C1 segment of cervical spinal cord (tissue), 14 donors: ENCODE measurements around the gene AGBL4.

ENCODE experiments used
- DNase-seq, 14 donors: peaks; one replicate each; lab custom pipeline; 2025; lab: John Stamatoyannopoulos, UW

Gene AGBL4

DNA sequence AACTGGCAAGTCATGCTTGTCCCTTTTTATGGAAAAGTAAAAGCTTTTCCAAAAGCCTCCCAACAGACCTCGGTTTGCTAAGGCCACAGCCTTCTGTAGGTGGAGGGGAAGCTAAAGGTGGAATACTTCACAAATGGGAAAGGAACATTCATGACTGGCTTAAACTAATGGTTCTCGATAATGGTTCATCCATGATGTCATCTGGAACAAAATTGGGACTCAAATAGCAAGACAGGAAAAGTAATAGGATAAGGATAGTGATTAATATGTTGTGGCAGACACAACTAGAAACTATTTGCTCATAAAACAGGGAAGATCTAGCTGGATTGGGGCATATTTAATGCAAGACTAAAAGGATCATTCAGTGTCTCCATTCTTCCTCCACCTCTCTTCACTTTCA lies 1535.0 kb downstream of the AGBL4 start:
- DNase-seq: no peak
